Measurements from ENCODE around the gene GLS. TPM values are rescaled to one million over a fixed set of nuclear protein-coding genes. Genes with fewer than 3 reads are reported as not detected.

Gene GLS
- total and polyA plus RNA-seq, 2 of the 13 experiments (the other 11 are each of a cell fraction or from before 2014, with no cell fraction given): 78.6 to 183 TPM

- TF ChIP-seq STAT5B (CRISPR knock-in tag; IDR thresholded peaks at IDR 0.05) (no peak), SIX4 (CRISPR knock-in tag; IDR thresholded peaks at IDR 0.05) (no peak), BHLHE40 (IDR thresholded peaks at IDR 0.05; ENCODE audit: low read length) (no peak), CREB3 (CRISPR knock-in tag; IDR thresholded peaks at IDR 0.05) (no peak), TEAD3 (CRISPR knock-in tag; optimal IDR thresholded peaks at IDR 0.05; ENCODE audit: borderline replicate concordance) (no peak), PPARG (CRISPR knock-in tag; conservative IDR thresholded peaks at IDR 0.05) (no peak)
These were observed 3.2 kb upstream of the GLS start (continued) for GRCh38 chr2:190877436-190877835.

GRCh38 chr2:190879474-190880377, 895 bp upstream of the GLS start:
- Histone ChIP-seq H3K4me2 (ENCODE audit: low read depth, low read length) (peak overlapping the region; percentile 99), H3K27me3 (ENCODE audit: control insufficient read depth in 1 of 2, insufficient read depth in 2 of 2, low read length in 2 of 2) (no peaks in the 10 kb centered on the region; a peak in 1 of 5 replicates), H3K9ac (ENCODE audit: insufficient read depth, low read depth, low read length) (peak overlapping the region; percentile 83), H3K27ac (ENCODE audit: extremely low read length, insufficient read depth, low read length) (peak overlapping the region; percentile 77), H2AFZ (ENCODE audit: low read length) (peak overlapping the region; percentile 84), H3K4me3 (replicated peaks in 1 of 3; ENCODE audit: insufficient read depth in 1 of 3, low read depth in 2 of 3, low read length in 3 of 3) (peak overlapping the region; percentile 85 to 97 (median 86)), H3K9me3 (ENCODE audit: low read length) (no peaks in the 10 kb centered on the region), H3K79me2 (ENCODE audit: insufficient read depth, low read length) (peaks cover 39% of the 10 kb centered on the region), H3K4me1 (ENCODE audit: insufficient read depth, low read length) (peaks cover 34% of the 10 kb centered on the region), H4K20me1 (ENCODE audit: insufficient read depth, low read length) (peaks cover 22% of the 10 kb centered on the region), H3K36me3 (replicated peaks in 1 of 2; ENCODE audit: control insufficient read depth in 1 of 2, insufficient read depth in 2 of 2, low read length in 2 of 2) (no peaks in the 10 kb centered on the region; a peak in 1 of 5 replicates)
- BruUV-seq (replicated peaks): TSS peak; percentile 61
- WGBS (ENCODE audit: low lambda C conversion rate): 4% methylated on average over 27 of the region's 28 CpGs
- FAIRE-seq (peak; percentile 4), ATAC-seq (peak; percentile 0; the same call in 2 of the 3 replicates), DNase-seq (ENCODE audit: low spot score) (no peak)
- ChIA-PET CTCF (ENCODE audit: low intra/inter-chr PET ratio, low total read pairs) (no interaction called here), POLR2A (interaction anchor here (0.9 to 4.9 kb wide), 7 partner anchors 10 to 140 kb away, joined by 3 to 88 read pairs (median 4); no protein-coding TSS in a partner anchor)
- intact Hi-C loops (cut with micrococcal nuclease; ENCODE audit: unreplicated experiment): loop anchor here (5.0 kb wide), 1 partner anchor 143 kb away; no protein-coding TSS in a partner anchor
- in situ Hi-C loops (cut with HindIII; ENCODE audit: extremely low pct_ligation_motif_present, low pct_unique_long_range_greater_than_20kb): no loop called here
- TF ChIP-seq RXRB (CRISPR knock-in tag; IDR thresholded peaks at IDR 0.05; ENCODE audit: borderline replicate concordance) (peak; percentile 43; the same call in 1 of the 2 replicates), ZBTB7B (CRISPR knock-in tag; IDR thresholded peaks at IDR 0.05) (0 out of 2 replicates have a peak, but pooled peaks have one; percentile 41), FOXJ3 (CRISPR knock-in tag; IDR thresholded peaks at IDR 0.05; ENCODE audit: borderline replicate concordance) (peak; percentile 25; the same call in 1 of the 2 replicates), ZNF10 (CRISPR knock-in tag; IDR thresholded peaks at IDR 0.05; ENCODE audit: borderline replicate concordance, low read depth) (no peak), BCL6 (CRISPR knock-in tag; IDR thresholded peaks at IDR 0.05) (0 out of 2 replicates have a peak, but pooled peaks have one; percentile 7), ZNF317 (CRISPR knock-in tag; IDR thresholded peaks at IDR 0.05) (peak; percentile 27; the same call in 1 of the 2 replicates), GATAD2A (CRISPR knock-in tag; IDR thresholded peaks at IDR 0.05) (no peak), SOX6 (IDR thresholded peaks at IDR 0.05) (no peak), SOX6 (CRISPR knock-in tag; IDR thresholded peaks at IDR 0.05) (peak; percentile 27; the same call in 1 of the 2 replicates), ZEB1 (IDR thresholded peaks at IDR 0.05; ENCODE audit: insufficient replicate concordance, low read depth) (peak; percentile 38), FLYWCH1 (CRISPR knock-in tag; IDR thresholded peaks at IDR 0.05) (0 out of 2 replicates have a peak, but pooled peaks have one; percentile 51), ADNP (CRISPR knock-in tag; IDR thresholded peaks at IDR 0.05) (no peak), KDM2A (CRISPR knock-in tag; IDR thresholded peaks at IDR 0.05; ENCODE audit: borderline replicate concordance, low read depth) (peak; percentile 29; the same call in 1 of the 2 replicates), IKZF5 (CRISPR knock-in tag; IDR thresholded peaks at IDR 0.05) (no peak), ZNF350 (CRISPR knock-in tag; IDR thresholded peaks at IDR 0.05; ENCODE audit: borderline replicate concordance, low read depth) (no peak), KDM5B (CRISPR knock-in tag; IDR thresholded peaks at IDR 0.05; ENCODE audit: borderline replicate concordance) (no peak; the same call in 1 of the 2 replicates), ZNF232 (CRISPR knock-in tag; IDR thresholded peaks at IDR 0.05; ENCODE audit: borderline replicate concordance) (0 out of 2 replicates have a peak, but pooled peaks have one; percentile 23)

Data from HepG2 (cell line).